HG02798 (cell line): ENCODE data around the gene LSM12.
"Not testable (repeated sequence)": the region's sequence is repeated elsewhere in the genome, so short reads cannot be mapped to it uniquely, and the experiment has no call there.

Experiments
- ATAC-seq: cut with Tn5 transposase; IDR thresholded peaks from one replicate; pipeline ENCODE4 v1.9.1; 2021; ENCODE audit warnings: mild to moderate bottlenecking; ENCODE audit not compliant: unreplicated experiment, poor library complexity

Gene LSM12

GRCh38 chr17:44049294-44050060, 17.0 kb downstream of the LSM12 start:
- no peak for ATAC-seq

- not testable (repeated sequence) for ATAC-seq
Measured at GRCh38 chr17:44046893-44047292, 19.6 kb downstream of the LSM12 start.

GRCh38 chr17:44045486-44045885, 21.0 kb downstream of the LSM12 start:
- no peak for ATAC-seq

GRCh38 chr17:44044071-44044470, 22.4 kb downstream of the LSM12 start:
- no peak for ATAC-seq

- no peak for ATAC-seq
Measured at GRCh38 chr17:44043272-44043696, 23.2 kb downstream of the LSM12 start.

- no peak for ATAC-seq
Measured at GRCh38 chr17:44039829-44040635, 26.4 kb downstream of the LSM12 start.

GRCh38 chr17:44038604-44039011, 27.9 kb downstream of the LSM12 start:
- ATAC-seq: no peak

- ATAC-seq: no peak
Measured at GRCh38 chr17:44037471-44037870, 29.0 kb downstream of the LSM12 start.

- not testable (repeated sequence) for ATAC-seq
Measured at GRCh38 chr17:44034688-44035087, 31.8 kb downstream of the LSM12 start.

GRCh38 chr17:44033861-44034408, 32.5 kb downstream of the LSM12 start:
- ATAC-seq: no peak

GRCh38 chr17:44030482-44030881, 36.0 kb downstream of the LSM12 start:
- ATAC-seq: no peak

GRCh38 chr17:44029736-44030135, 36.7 kb downstream of the LSM12 start:
- no peak for ATAC-seq

GRCh38 chr17:44024853-44025252, 41.6 kb downstream of the LSM12 start:
- ATAC-seq: no peak

GRCh38 chr17:44024271-44024663, 42.2 kb downstream of the LSM12 start:
- ATAC-seq: no peak

- ATAC-seq: no peak
Measured at GRCh38 chr17:44023545-44024270, 42.8 kb downstream of the LSM12 start.

GRCh38 chr17:44022246-44022645, 44.2 kb downstream of the LSM12 start:
- ATAC-seq: no peak

GRCh38 chr17:44021227-44021626, 45.2 kb downstream of the LSM12 start:
- ATAC-seq: not testable (repeated sequence)

GRCh38 chr17:44014437-44015172, 51.9 kb downstream of the LSM12 start, which contains the start of gene TMEM101:
TMEM101 (minus strand) TSS chr17:44014963; CDS start chr17:44014952, 11 bp downstream.
- ATAC-seq: peak; percentile 87

GRCh38 chr17:44014133-44014436, 52.4 kb downstream of the LSM12 start:
- ATAC-seq: no peak

GRCh38 chr17:44012874-44013273, 53.6 kb downstream of the LSM12 start:
- ATAC-seq: no peak
